Smooth muscle cell of bladder (primary cell): ENCODE measurements around the gene TLR7. TPM values are rescaled to one million over a fixed set of nuclear protein-coding genes. Genes with fewer than 3 reads are reported as not detected.

Source experiments
- total RNA-seq: library from RNA; depleted of rRNA; stranded (reverse); fragments of >200 nt; gene quantifications from 2 replicates; pipeline ENCODE4 v1.2.3, GENCODE V29; 2014

The TLR7 gene
- not detected in 2 replicates for total RNA-seq

DNA sequence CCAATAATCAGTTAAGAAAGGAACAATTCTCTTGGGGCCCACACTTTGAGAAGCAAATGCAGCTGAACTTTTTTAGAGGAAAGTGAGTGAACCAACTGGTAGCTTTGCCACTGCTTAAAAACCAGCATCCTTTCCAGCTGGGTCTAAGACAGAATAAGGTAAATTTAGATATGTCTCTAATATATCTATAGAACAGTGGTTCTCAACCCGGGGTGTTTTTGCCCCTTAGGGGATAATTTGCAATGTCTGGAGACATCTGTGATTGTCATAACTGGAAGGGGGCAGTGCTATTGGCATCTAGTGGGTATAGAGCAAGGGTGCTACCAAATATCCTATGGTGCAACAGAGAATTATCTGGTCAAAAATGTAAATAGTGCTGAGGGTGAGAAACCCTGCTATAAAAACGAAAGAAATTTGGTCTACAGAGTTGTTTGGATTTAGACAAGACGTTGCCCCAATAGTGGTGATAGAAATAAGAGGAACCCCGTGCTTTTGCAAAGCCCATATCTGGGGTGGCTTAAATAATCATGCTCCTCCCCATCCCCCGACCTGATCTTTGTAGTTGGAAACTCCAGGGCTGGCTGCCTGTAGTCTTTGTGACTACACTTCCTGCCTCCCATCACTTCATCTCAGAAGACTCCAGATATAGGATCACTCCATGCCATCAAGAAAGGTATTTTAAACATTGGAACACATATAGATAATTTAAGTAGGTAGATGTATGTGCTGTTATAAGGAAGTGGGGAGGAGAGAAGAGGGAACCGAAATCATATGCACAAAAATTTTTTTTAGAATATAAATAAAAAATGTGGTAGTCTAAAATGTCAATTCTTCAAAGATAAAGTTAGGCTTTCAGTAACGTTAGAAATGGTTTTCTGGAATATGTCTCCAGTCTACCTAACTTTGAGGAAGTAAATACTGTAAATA is at the start of gene TLR7:
Gene TLR7, plus strand, starts transcription at position 622 of the 927 bp plus-strand sequence. CDS start 507 bp downstream, outside the sequence.

DNA sequence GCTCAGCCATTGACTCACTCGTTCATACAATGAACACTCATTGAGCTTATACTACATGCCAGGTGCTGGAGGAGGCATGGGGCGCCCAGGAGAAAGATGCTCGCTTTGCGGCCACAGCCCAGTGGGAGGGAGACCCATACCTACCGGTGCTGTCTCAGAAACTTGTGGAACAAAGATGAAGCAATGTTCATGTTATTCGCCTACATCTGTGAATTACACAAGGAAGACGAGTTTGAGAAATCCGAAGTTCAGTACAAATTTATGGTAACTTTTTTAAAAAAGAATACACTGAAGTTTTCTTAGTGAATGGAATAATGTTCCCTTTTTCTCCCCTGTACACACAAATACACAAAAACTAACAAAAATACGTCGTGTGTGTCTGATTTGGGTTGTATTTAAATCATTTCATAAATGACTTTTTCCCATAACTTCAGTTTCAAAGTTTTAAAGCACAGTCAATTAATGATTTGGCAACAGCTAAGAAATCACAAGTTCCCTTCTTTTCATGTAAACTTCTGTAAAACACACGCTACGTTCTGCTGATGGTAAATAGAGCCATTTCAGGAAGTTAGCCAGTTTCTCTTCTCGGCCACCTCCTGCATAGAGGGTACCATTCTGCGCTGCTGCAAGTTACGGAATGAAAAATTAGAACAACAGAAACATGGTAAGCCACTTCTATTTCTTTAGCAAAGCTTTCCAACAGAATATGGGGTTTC is 39.3 kb downstream of the TLR7 start, which contains the start of gene TLR8:
Gene TLR8, plus strand, starts transcription at position 575 of the 716 bp plus-strand sequence. Its CDS starts 87 bp downstream, at position 662.

Other genes starting within 250 kb of the TLR7 start
- gene PRPS2, start 75.7 kb upstream of the TLR7 start, total RNA-seq, result 24.5 and 35.6 TPM in 2 replicates
- not detected in 2 replicates for gene TLR8, start 39.5 kb downstream of the TLR7 start, total RNA-seq
- 10,963 and 11,105 TPM in 2 replicates for gene TMSB4X, start 108.0 kb downstream of the TLR7 start, total RNA-seq
- under 0.01 and 0.18 TPM in 2 replicates for gene FAM9C, start 177.5 kb downstream of the TLR7 start, total RNA-seq